Measurements from ENCODE around the gene FAM72A. TPM values are rescaled to one million over a fixed set of nuclear protein-coding genes. Genes with fewer than 3 reads are reported as not detected.
"Not testable (repeated sequence)": the region's sequence is repeated elsewhere in the genome, so short reads cannot be mapped to it uniquely, and the experiment has no call there.

FAM72A gene
- polyA plus RNA-seq, 6 donors from 2014 or later: 0.34 to 2.0 (median 1.6) TPM; not detected in 1

GRCh38 chr1:206224190-206224776 lies 21.6 kb upstream of the FAM72A start:
- H3K4me1 Mint-ChIP-seq; H3K27ac Mint-ChIP-seq; ATAC-seq (ENCODE audit: low read depth in 2 of 2); DNase-seq; H3K36me3 Mint-ChIP-seq; H3K4me3 Mint-ChIP-seq; H3K9me3 Mint-ChIP-seq; H3K27me3 Mint-ChIP-seq: not testable (repeated sequence)

- not testable (repeated sequence) for H3K27me3 Mint-ChIP-seq; DNase-seq; H3K4me1 Mint-ChIP-seq; H3K27ac Mint-ChIP-seq; ATAC-seq (ENCODE audit: low read depth in 2 of 2); H3K36me3 Mint-ChIP-seq; H3K4me3 Mint-ChIP-seq; H3K9me3 Mint-ChIP-seq
These were observed 18.9 kb upstream of the FAM72A start for GRCh38 chr1:206221585-206221984.

- H3K4me1 Mint-ChIP-seq; H3K27me3 Mint-ChIP-seq; H3K36me3 Mint-ChIP-seq; ATAC-seq (ENCODE audit: low read depth in 2 of 2); DNase-seq; H3K9me3 Mint-ChIP-seq: not testable (repeated sequence)
- Mint-ChIP-seq H3K4me3 (peak overlapping the region in 2 of 8 donors; percentile 25 to 66), H3K27ac (peak overlapping the region in 2 of 6 donors; percentile 3 to 36)
These were observed 17.8 kb upstream of the FAM72A start for GRCh38 chr1:206220332-206221000.

- DNase-seq; H3K27me3 Mint-ChIP-seq; H3K4me3 Mint-ChIP-seq; H3K4me1 Mint-ChIP-seq; ATAC-seq (ENCODE audit: low read depth in 2 of 2); H3K9me3 Mint-ChIP-seq; H3K36me3 Mint-ChIP-seq: not testable (repeated sequence)
- peak overlapping the region in 1 of 6 donors; percentile 3 for H3K27ac Mint-ChIP-seq
These were observed 17.1 kb upstream of the FAM72A start for GRCh38 chr1:206219514-206220331.

GRCh38 chr1:206218765-206219164 lies 16.1 kb upstream of the FAM72A start:
- not testable (repeated sequence) for DNase-seq, H3K36me3 Mint-ChIP-seq, H3K27ac Mint-ChIP-seq, H3K9me3 Mint-ChIP-seq, H3K27me3 Mint-ChIP-seq, H3K4me3 Mint-ChIP-seq, H3K4me1 Mint-ChIP-seq
- ATAC-seq (ENCODE audit: low read depth in 2 of 2): peak; percentile 69 to 83

- H3K27me3 Mint-ChIP-seq, H3K4me3 Mint-ChIP-seq, H3K9me3 Mint-ChIP-seq, H3K4me1 Mint-ChIP-seq, DNase-seq, H3K36me3 Mint-ChIP-seq, H3K27ac Mint-ChIP-seq: not testable (repeated sequence)
- peak in 1 of 2 donors; percentile 27 for ATAC-seq (ENCODE audit: low read depth in 2 of 2)
These were observed 15.6 kb upstream of the FAM72A start for GRCh38 chr1:206218285-206218684.

GRCh38 chr1:206215600-206216392 lies 13.2 kb upstream of the FAM72A start:
- H3K27me3 Mint-ChIP-seq; H3K4me3 Mint-ChIP-seq; H3K27ac Mint-ChIP-seq; ATAC-seq (ENCODE audit: low read depth in 2 of 2); DNase-seq; H3K36me3 Mint-ChIP-seq; H3K9me3 Mint-ChIP-seq; H3K4me1 Mint-ChIP-seq: not testable (repeated sequence)

GRCh38 chr1:206210802-206211201 lies 8.2 kb upstream of the FAM72A start:
- H3K4me1 Mint-ChIP-seq; DNase-seq; H3K27ac Mint-ChIP-seq; H3K4me3 Mint-ChIP-seq; H3K27me3 Mint-ChIP-seq; H3K9me3 Mint-ChIP-seq; ATAC-seq (ENCODE audit: low read depth in 2 of 2); H3K36me3 Mint-ChIP-seq: not testable (repeated sequence)

- not testable (repeated sequence) for H3K27ac Mint-ChIP-seq, H3K4me1 Mint-ChIP-seq, H3K27me3 Mint-ChIP-seq, H3K9me3 Mint-ChIP-seq, H3K36me3 Mint-ChIP-seq
- peak overlapping the region in 1 of 8 donors; percentile 71 for H3K4me3 Mint-ChIP-seq
- peak; percentile 23 for DNase-seq
- ATAC-seq (ENCODE audit: low read depth in 2 of 2): peak; percentile 4 to 6
These were observed 2.9 kb upstream of the FAM72A start for GRCh38 chr1:206205569-206205968.

GRCh38 chr1:206204871-206205270 lies 2.2 kb upstream of the FAM72A start:
- peak overlapping the region; percentile 78 to 95 (median 89) for H3K4me3 Mint-ChIP-seq
- H3K4me1 Mint-ChIP-seq: not testable (repeated sequence)
- peak overlapping the region in 1 of 6 donors; percentile 42 for H3K27ac Mint-ChIP-seq

GRCh38 chr1:206204159-206204511 lies 1.5 kb upstream of the FAM72A start:
- not testable (repeated sequence) for H3K4me1 Mint-ChIP-seq; H3K9me3 Mint-ChIP-seq; ATAC-seq (ENCODE audit: low read depth in 2 of 2); H3K36me3 Mint-ChIP-seq; H3K27ac Mint-ChIP-seq; H3K27me3 Mint-ChIP-seq
- H3K4me3 Mint-ChIP-seq: peak overlapping the region in 7 of 8 donors; percentile 61 to 85 (median 70)
- DNase-seq: peak; percentile 3

More at GRCh38 chr1:206204871-206205270, 2.2 kb upstream of the FAM72A start:
- H3K36me3 Mint-ChIP-seq; H3K27me3 Mint-ChIP-seq; H3K9me3 Mint-ChIP-seq; ATAC-seq (ENCODE audit: low read depth in 2 of 2): not testable (repeated sequence)
- peak; percentile 8 for DNase-seq

GRCh38 chr1:206203364-206204158 lies 922 bp upstream of the FAM72A start, which contains the start of gene SRGAP2:
Gene SRGAP2 (plus strand): TSS chr1:206203541. CDS start chr1:206205971, 2,430 bp downstream.
- H3K27me3 Mint-ChIP-seq, H3K36me3 Mint-ChIP-seq, H3K9me3 Mint-ChIP-seq, H3K4me1 Mint-ChIP-seq: not testable (repeated sequence)
- Mint-ChIP-seq H3K27ac (peak within 1 kb of the TSS in 5 of 6 donors; percentile 2 to 87 (median 44)), H3K4me3 (peak within 1 kb of the TSS; percentile 74 to 95 (median 89))
- peak; percentile 1 for ATAC-seq (ENCODE audit: low read depth in 2 of 2)
- DNase-seq: peak; percentile 55

Data from naive B cell (primary cell).